Keratinocyte (primary cell): ENCODE data around the gene DKK3.

Experiments
- CTCF ChIP-seq, 3 experiments: IDR thresholded peaks in 1 of 3; conservative IDR thresholded peaks in 1 of 3; optimal IDR thresholded peaks in 1 of 3; 2 replicates in 2 of 3; 3 replicates in 1 of 3; pipeline versions ENCODE3 to v1.5.1; 2011; ENCODE audit warnings: low read length in 3 of 3, mild to moderate bottlenecking in 3 of 3, moderate library complexity in 2 of 3, control low read depth in 1 of 3, inconsistent platforms in 1 of 3; ENCODE audit not compliant: insufficient read depth in 2 of 3; ENCODE audit errors: extremely low read depth in 1 of 3
- EZH2 ChIP-seq: IDR thresholded peaks from one replicate; pipeline ENCODE4 v1.6.1; 2012; ENCODE audit warnings: inconsistent platforms, mild to moderate bottlenecking, low read length, moderate library complexity

- TF ChIP-seq CTCF (optimal IDR thresholded peaks at IDR 0.05 in 1 of 3, IDR thresholded peaks at IDR 0.05 in 1 of 3, conservative IDR thresholded peaks at IDR 0.05 in 1 of 3; ENCODE audit: extremely low read depth in 1 of 3, insufficient read depth in 2 of 3, low read length in 3 of 3) (no peak), EZH2 (no peak)
These were observed 70.5 kb downstream of the DKK3 start for GRCh38 chr11:11937957-11938356.
